Stimulated activated CD8-positive, alpha-beta memory T cell treated with anti-CD3 and anti-CD28 coated beads, Interleukin-15, amount 100 ng/mL, for 48 hours (primary cell): ENCODE data around the gene OSBPL10.

Source experiments
- DNase-seq, 2 donors: peaks; one replicate each; pipeline ENCODE4 v3.0.0-alpha.2; 2020; ENCODE audit warnings: low read depth in 2 of 2

Gene OSBPL10

DNA sequence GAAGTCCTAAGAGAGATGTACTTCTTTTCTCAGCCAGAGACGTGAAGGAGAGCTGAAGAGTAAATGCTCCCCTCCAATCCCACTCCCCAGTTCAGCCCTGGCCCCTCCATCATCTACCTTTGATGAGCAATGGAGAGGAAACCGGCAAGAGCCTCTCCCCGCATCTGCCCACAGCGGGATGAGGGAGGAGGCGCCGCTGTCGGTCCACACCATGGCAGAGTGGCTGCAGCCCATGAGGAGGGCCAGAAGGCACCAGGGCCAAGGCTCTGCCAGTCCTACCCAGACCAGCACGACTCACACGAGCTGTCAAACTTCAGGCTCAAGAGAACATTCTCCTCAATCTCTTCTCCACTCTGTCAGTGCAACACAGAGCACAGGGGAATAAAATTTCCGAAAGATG is 129.8 kb downstream of the OSBPL10 start:
- DNase-seq = no peak

- no peak for DNase-seq
These were observed 132.2 kb downstream of the OSBPL10 start for GRCh38 chr3:31848911-31849310.

DNA sequence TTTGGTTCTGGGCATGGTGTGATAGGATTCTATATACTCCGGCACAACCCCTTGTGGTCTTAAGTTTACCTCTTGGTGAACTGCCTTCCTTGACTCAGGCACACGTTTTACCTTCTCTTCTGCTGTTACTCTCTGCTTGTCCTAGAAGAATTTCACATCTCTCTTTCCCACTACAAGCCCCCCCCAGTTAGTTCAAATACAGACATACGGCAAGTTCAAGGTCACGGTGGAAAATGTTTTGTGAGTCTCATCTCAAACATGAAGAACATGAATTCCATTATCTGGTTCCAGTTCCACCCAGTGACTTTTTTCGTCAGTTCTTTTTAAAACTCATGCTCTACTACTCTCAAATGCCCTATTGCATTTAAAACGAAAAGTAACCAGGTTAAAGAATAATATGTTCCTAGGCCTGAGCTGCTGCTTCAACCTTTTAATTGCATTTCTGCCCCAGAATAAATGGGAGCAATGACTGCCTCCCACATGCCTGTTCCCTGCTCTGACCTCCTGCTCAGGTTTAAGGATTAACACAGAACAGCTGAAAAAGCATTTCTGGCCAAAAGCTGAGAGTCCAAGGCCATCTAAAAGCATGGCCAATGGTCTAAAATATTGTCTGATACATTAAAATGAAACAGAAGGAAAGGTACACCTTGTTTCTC is 132.8 kb downstream of the OSBPL10 start:
- DNase-seq = no peak

- no peak for DNase-seq
These were observed 133.3 kb downstream of the OSBPL10 start for GRCh38 chr3:31847760-31848159.

GRCh38 chr3:31841515-31841914 is 139.5 kb downstream of the OSBPL10 start:
- no peak for DNase-seq

GRCh38 chr3:31840252-31840651 is 140.8 kb downstream of the OSBPL10 start:
- no peak for DNase-seq

DNA sequence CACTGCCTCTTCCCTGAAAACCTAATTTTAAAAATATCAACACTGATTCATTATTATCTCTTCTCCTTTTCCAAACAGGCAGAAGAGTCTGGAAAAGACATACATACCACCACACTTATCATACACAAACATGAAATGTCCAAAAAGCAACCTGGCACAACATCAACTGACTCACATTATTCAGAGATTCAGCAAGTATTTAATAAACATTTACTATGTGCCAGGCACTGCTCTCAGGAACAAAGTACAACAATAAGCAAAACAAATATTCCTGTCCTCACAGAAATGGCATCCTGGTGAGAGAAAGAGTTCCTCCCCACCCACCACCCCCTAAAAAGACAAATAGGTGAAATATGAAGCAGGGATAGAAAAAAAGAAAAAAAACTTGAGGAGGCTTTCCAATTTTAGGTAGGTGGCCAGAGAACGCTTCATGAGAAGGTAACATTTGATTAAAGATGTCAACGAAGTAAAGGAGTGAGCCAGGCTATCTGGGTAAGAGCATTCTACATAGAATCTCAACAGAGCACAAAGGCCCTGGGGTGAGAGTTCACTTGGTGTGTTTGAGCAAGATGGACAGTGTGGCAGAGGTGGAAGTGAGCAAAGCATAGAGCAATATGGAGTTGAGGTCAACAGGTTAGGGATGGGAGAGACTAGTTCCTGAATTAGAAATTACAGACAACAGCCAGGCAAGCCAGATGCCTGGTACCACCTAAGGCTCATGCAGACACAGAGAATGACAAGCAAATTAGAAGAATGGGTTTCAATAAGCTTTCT is 141.7 kb downstream of the OSBPL10 start:
- DNase-seq = no peak

GRCh38 chr3:31836131-31837075 is 144.7 kb downstream of the OSBPL10 start:
- no peak for DNase-seq

GRCh38 chr3:31833391-31834190 is 147.5 kb downstream of the OSBPL10 start:
- no peak for DNase-seq

DNA sequence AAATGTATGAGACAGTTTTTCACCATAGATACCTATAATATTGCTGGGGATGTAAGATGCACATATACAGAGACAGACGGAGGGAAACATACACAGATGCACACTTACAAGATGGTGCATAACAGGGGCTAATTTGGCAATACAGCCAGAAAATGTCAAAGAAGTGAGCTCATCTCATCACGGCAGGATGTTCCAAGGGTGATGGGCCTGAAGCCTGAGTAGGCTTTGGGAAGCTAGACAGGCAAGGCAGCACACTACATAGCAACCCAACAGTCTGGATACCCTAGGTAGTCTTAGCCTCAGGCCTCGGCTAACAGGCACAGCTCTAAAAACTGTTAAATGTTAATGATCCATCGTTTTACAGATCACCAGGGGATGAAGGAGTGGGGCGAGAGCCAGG is 148.5 kb downstream of the OSBPL10 start:
- DNase-seq = no peak

DNA sequence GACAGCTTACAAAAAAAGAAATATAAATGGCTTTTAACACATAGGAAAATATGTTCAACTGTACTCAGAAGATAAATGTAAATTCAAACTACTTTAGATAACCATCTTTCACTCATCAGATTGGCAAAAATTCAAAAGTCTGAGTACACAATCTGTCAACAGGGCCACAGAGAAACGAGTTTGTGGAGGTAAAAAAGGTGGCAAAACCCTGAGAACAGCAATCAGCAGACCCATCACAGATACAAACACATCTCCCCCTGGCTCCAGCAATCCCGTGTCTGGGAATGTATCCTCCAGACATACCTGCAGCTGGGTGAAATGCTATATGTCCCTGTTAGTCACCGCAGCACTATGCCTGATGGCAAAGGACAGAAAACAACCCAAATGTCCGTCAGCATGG is 149.5 kb downstream of the OSBPL10 start:
- DNase-seq = no peak

DNA sequence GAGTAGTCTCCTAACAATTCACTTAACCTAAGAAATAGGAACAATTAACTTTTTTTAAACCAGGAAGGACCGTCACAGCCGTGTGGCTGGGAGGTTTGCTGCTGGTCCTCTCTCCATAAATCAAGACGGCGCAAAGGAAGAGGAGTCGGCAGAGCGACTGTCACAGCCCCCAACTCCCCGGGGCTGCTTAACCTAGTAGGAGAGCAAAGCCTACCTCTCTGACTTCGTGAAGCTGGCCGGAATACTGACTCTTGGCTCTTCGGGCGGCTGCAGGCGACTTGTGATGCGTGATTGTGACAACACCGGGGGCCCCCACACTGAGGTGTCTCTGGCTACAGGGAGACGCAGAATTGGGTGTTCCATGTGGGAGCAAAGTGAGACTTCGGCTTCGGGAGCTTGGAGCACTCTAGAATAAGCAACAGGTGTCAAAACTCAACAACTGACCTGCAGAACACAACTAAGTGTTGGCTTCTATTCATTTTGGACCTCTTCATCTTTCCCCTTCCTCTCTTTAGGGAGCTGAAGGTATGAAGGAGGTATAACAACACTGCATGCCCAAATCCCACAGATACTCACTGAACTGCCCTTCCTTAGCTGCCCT is 151.1 kb downstream of the OSBPL10 start:
- DNase-seq = no peak

DNA sequence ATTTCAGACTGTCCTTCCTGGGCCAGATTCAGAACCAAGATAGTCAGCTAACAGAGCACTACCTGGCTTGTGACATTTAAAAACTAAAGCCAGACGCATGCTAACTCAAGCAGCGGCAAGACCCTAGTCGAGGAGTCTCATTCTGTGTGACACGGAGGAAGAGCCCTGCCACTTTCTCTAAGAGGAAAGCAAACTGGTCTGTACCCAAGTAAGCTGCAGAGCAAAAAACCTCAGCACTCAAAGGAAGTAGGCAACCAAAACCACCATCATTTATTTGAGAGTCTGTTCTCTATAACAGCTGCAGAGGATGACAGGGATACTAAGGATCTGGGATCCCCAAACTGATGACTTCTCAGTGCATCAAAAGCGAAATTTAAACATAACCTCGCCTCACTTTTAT is 152.1 kb downstream of the OSBPL10 start:
- no peak for DNase-seq

DNA sequence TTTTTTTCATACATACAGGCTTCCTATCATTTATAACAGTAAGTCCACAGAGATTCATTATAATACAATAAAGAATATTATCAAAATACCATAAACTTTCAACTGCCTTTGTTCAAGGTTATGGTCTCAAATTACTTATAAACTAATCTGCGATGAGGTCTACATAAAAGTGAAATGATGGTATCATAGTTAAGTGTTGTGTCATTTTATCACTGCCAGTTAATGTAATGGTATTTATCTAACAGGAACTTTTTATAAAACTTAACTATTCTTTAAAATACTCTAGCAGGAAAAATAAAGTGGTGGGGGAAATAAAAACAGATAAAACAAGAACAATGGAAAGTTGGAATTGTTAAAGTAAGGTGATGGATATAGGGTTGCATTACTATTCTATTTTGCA is 153.1 kb downstream of the OSBPL10 start:
- DNase-seq = no peak

DNA sequence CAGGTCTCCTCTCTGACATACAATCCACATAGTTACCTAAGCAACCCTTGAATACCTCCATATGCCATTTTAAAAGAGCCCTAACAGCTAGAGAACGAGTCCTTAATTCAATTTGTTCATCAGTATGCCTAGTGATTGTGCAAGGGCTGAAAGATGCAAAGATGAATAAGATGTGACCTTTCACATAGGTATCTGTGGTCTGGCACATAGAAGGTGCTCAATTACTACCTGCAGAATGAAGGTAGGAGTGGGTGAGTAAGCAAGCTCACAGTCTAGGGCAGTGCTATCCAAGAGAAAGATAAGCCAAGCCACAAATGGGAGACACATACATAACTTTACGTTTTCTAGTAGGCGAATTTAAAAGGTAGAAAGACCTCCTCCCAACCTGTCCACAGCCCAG is 157.9 kb downstream of the OSBPL10 start:
- no peak for DNase-seq

DNA sequence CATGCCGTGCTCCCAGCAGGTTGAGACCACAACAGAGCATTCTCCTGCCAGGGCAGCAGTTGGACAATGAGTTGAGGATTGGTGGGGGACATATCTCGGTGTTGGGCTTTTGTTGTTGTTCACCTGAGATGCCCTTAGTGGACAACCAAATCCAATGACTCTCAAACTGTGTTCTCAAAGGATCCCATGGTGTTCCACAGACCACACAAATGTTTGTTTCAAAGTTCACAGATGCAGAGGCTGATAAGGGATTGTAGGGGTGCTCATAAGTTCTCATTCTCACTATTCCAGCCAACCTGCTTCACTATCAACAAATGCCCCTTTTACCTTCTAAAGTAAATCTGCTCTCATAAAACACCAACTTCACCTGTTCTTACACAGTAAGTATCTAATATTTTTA is 159.9 kb downstream of the OSBPL10 start:
- no peak for DNase-seq

GRCh38 chr3:31819441-31819840 is 161.6 kb downstream of the OSBPL10 start:
- DNase-seq = no peak

GRCh38 chr3:31817411-31817966 is 163.6 kb downstream of the OSBPL10 start:
- DNase-seq = no peak

DNA sequence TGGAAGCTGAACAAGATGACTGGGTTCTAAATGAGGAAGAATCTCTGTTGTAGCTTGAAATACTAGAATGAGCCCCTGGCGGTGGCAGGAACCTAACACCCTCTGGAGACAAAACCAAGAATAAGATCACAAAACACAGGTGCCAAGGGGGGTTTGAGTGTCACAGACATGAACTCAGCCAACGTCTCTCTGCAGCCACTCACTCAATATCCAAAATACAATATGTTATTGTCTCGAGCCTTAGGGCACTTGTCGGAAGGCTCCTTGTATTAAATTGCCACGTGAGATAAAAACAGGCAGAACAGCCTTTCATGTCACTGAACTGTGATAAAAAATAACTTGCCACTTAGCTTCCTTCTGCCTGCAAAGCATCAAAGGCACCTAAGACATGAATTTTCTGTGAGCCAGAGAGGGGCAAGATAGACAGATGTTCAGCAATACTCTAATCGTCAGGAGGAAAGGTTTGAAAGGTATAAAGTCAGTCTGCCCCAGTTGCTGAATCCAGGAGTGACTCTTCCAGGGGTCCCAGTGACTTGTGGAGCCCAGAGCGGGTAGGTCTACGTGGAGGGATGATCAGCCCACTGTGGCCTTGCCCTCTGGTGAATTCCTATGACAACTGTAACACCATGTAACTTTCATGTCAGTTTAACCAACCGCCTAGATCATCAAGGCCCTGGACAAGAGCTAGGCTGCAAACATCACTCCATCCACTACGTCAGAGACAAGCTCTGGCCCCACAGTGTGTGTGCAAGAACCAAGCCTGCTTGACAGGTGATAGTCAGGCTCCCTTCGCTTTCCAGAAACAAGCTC is 165.2 kb downstream of the OSBPL10 start:
- no peak for DNase-seq

- no peak for DNase-seq
These were observed 166.1 kb downstream of the OSBPL10 start for GRCh38 chr3:31815006-31815405.
